Right cardiac atrium (tissue), 5 donors: ENCODE data around the gene ALDH3A1. TPM values are rescaled to one million over a fixed set of nuclear protein-coding genes. Genes with fewer than 3 reads are reported as not detected.

Source experiments
- ATAC-seq, 2 donors: fragments of 200-7000 bp; cut with Tn5 transposase; one replicate each; pipeline versions ENCODE4 v1.8.0 to v1.9.1; 2020; ENCODE audit warnings: moderate library complexity in 2 of 2, mild to moderate bottlenecking in 1 of 2
- DNase-seq, 3 donors: peaks; one replicate each; pipeline ENCODE4 v3.0.0-alpha.2; 2020
- H3K27ac ChIP-seq: one replicate; pipeline ENCODE4 v1.5.1; 2013; ENCODE audit warnings: mild to moderate bottlenecking, low read length, control low read depth, moderate library complexity
- H3K27me3 ChIP-seq: one replicate; pipeline ENCODE4 v1.6.1; 2013; ENCODE audit not compliant: control insufficient read depth, insufficient read depth
- H3K4me1 ChIP-seq: one replicate; pipeline ENCODE4 v1.6.1; 2013; ENCODE audit warnings: low read length; ENCODE audit not compliant: control insufficient read depth, insufficient read depth
- H3K4me3 ChIP-seq: one replicate; pipeline ENCODE4 v1.5.1; 2013; ENCODE audit warnings: low read length, control low read depth
- H3K9me3 ChIP-seq: one replicate; pipeline ENCODE4 v1.6.1; 2013; ENCODE audit warnings: low read length; ENCODE audit not compliant: control insufficient read depth
- whole genome bisulfite sequencing: extraction: QIAGEN DNeasy Blood & Tissue Kit; methylation state at CpG from one replicate; pipeline ENCODE4 v1.1.7; 2013; 5-methylcytosine and 5-hydroxymethylcytosine counted together
- intact Hi-C, 4 donors: fragments of 100-400 bp; cut with DNase I; formaldehyde crosslinking; loops; one replicate each; pipeline versions ENCODE4 v1.11.0 to v1.14.0; 2022 to 2023
- polyA plus RNA-seq: library from polyadenylated mRNA; stranded (reverse); fragments of 200-250 nt; gene quantifications from one replicate; pipeline ENCODE4 v1.2.3, GENCODE V29; 2013
- total RNA-seq, 4 donors: library from RNA; stranded (reverse); fragmentation: NEBNext Ultra II Directional; extraction: Animal tissue kit (Norgen Biotek cat#: 25700); gene quantifications; one replicate each; pipeline ENCODE4 v1.2.1, GENCODE V29; 2021
- donor health status: healthy with polysubstance abuse.
- donor health status: DM: no; HTN: yes; CAD: no.
- donor health status: DM: no; HTN: no; CAD: no.
- donor health status: DM: no; HTN: yes; CAD: no; lungs with severe emphysema.
- donor health status: DM: yes; HTN: yes; CAD: no.

The ALDH3A1 gene
- total and polyA plus RNA-seq, 5 donors = 0.09 to 0.50 (median 0.23) TPM

GRCh38 chr17:19728084-19728495 lies 20.0 kb downstream of the ALDH3A1 start:
- 8% methylated on average over 7 of the region's 7 CpGs for WGBS
- no peak overlapping the region for H3K4me3 ChIP-seq
- peak; percentile 87 to 95 (median 91) for DNase-seq
- ATAC-seq = peak; percentile 79 to 80
- intact Hi-C loops = no loop called here
- H3K4me1 ChIP-seq = peaks cover 8% of the 10 kb centered on the region
- H3K9me3 ChIP-seq = no peaks in the 10 kb centered on the region
- peak overlapping the region; percentile 94 for H3K27ac ChIP-seq
- no peaks in the 10 kb centered on the region for H3K27me3 ChIP-seq

DNA sequence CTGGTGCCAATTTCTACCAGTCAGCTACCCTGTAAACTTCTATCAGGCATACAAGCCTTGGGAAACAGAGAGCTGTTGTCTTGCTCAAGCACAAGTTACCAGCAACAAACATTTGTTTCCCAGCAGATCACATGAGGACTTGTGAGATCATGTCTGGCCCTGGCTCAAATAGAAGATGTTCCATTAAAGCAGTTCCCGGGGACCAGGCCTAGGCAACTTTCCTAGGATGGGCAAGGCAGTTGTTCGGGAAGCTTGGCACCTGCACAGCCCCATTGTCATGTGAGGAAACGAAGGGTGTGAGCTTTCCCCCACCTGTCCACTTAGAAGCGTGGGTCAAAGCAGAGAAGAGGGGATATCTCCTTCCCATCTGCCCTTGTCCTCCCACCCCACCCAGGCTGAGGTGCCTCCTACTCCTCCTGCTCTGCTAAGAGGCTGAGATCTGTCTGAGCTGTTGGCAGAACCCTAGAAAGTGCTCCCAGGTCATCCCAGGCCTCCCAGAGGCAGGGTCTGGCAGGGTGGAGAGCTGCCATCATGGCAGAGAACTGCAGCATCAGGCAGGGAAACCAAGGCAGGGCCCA lies 20.5 kb downstream of the ALDH3A1 start:
- intact Hi-C loops = no loop called here
- Histone ChIP-seq H3K27me3 (no peaks in the 10 kb centered on the region), H3K4me3 (no peak overlapping the region), H3K9me3 (no peaks in the 10 kb centered on the region), H3K27ac (peak overlapping the region; percentile 94), H3K4me1 (peaks cover 8% of the 10 kb centered on the region)
- DNase-seq (peak; percentile 54 to 77 (median 65)), ATAC-seq (peak; percentile 78 to 79)
- WGBS = 30% methylated on average over 4 of the region's 4 CpGs

- H3K4me1 ChIP-seq = peaks cover 8% of the 10 kb centered on the region
- 66% methylated on average over 7 of the region's 7 CpGs for WGBS
- peak overlapping the region; percentile 94 for H3K27ac ChIP-seq
- ATAC-seq (no peak), DNase-seq (no peak)
- no peaks in the 10 kb centered on the region for H3K9me3 ChIP-seq
- no peak overlapping the region for H3K4me3 ChIP-seq
- intact Hi-C loops = no loop called here
- no peaks in the 10 kb centered on the region for H3K27me3 ChIP-seq
Measured at GRCh38 chr17:19726631-19727376, 21.3 kb downstream of the ALDH3A1 start.

- no peak for ATAC-seq
- H3K9me3 ChIP-seq = no peaks in the 10 kb centered on the region
- no peaks in the 10 kb centered on the region for H3K27me3 ChIP-seq
- H3K27ac ChIP-seq = no peak overlapping the region
- no peak for DNase-seq
- intact Hi-C loops = no loop called here
- 94% methylated on average over 5 of the region's 5 CpGs for WGBS
- peaks cover 8% of the 10 kb centered on the region for H3K4me1 ChIP-seq
- no peak overlapping the region for H3K4me3 ChIP-seq
Measured at GRCh38 chr17:19725486-19725885, 22.6 kb downstream of the ALDH3A1 start.

DNA sequence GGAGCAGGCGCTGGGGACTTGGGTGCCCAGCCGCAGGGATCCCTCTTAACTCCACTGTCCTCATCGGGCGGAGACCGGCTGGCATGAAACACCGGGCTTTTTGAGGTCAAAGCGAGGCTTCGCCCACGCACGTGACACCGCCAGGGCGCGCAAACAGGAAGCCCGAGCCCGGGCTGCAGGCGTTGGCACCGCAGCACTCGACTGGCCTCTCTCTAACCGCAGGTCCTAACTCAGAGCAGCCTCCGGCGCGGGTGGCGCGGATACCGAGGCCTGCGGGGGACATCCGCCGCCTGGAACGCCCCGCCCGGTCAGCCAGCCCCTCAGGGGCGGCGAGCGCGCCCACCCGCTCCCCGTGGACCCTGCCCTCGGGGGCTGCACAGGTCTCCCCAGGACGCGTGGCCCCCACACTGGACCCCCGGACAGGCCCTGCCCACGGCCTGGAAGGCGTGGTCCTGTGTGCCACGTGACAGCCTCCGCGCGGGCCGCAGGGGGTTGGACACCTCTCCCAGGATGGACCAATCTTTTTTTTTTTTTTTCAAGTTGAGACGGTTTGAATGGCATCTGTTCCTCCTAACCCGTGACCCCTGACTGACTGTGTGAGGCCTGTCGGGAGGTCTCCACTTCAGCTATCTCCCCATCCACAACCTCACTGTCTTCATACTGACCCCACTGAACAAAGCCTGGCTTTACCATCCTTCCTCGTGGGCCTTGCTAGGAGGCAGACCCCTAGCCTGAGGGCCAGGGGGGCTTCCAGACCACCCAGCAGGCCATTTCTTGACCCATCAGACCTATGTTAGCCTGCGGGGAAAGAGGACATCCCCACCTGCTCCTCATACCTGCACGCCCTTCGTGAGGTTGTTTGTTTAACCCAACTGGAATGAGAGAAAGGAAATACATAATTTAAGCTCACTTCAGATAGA lies 23.3 kb downstream of the ALDH3A1 start:
- DNase-seq (peak; percentile 69 to 89 (median 88)), ATAC-seq (peak; percentile 27 to 39)
- 41% methylated on average over 55 of the region's 55 CpGs for WGBS
- H3K9me3 ChIP-seq = no peaks in the 10 kb centered on the region
- intact Hi-C loops = no loop called here
- H3K27me3 ChIP-seq = no peaks in the 10 kb centered on the region
- H3K4me3 ChIP-seq = peak overlapping the region; percentile 14
- no peak overlapping the region for H3K27ac ChIP-seq
- H3K4me1 ChIP-seq = peaks cover 8% of the 10 kb centered on the region

- H3K27ac ChIP-seq = no peak overlapping the region
- peaks cover 8% of the 10 kb centered on the region for H3K4me1 ChIP-seq
- H3K27me3 ChIP-seq = no peaks in the 10 kb centered on the region
- H3K9me3 ChIP-seq = no peaks in the 10 kb centered on the region
- 100% methylated on average over 1 of the region's 1 CpG for WGBS
- intact Hi-C loops = no loop called here
- DNase-seq (peak in 1 of 3 donors; percentile 2), ATAC-seq (no peak)
- no peak overlapping the region for H3K4me3 ChIP-seq
Measured at GRCh38 chr17:19723964-19724363, 24.1 kb downstream of the ALDH3A1 start.

DNA sequence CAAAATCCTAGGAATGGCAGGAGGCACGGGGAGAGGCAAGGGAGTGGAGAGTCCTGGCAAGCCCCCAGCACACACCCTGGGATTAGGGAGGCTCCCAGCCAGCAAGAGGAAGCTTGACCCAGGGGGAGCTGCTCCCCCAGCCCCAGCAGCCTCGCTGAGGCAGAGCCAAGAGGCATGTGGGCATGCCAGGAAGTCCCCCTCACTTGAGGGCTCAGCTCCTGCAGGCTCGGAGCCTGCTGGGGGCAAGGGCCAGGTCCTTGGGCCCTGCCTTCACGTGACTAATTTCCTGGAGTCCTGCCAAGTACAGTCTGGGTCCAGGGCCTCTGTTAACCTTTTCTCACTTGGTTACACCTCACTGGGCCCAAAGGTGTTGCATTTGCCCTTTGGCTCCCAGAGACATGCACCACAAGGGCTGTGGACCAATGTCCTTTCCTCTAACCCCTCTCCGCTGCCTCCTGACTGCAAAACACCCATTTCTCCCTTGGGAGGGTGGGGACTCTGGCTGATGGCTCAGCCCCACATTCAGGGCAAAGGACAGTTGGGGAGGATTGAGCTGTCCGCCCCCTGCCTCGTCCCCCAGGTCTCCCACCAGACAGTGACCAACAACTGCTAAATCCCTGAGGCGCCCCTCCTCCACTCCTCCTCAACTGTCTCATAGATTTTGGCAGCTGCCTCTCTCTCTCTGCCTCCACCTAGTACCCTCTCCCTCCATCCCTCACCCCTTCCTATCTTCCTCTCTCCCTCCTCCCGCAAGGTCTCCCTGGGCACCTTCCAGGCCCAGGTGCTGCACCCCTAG lies 27.3 kb downstream of the ALDH3A1 start:
- WGBS = 55% methylated on average over 9 of the region's 9 CpGs
- H3K27me3 ChIP-seq = no peaks in the 10 kb centered on the region
- no peak overlapping the region for H3K4me3 ChIP-seq
- no peaks in the 10 kb centered on the region for H3K9me3 ChIP-seq
- DNase-seq (no peak), ATAC-seq (no peak)
- no peak overlapping the region for H3K27ac ChIP-seq
- intact Hi-C loops = no loop called here
- H3K4me1 ChIP-seq = no peaks in the 10 kb centered on the region

GRCh38 chr17:19720210-19720475 lies 28.0 kb downstream of the ALDH3A1 start:
- Histone ChIP-seq H3K4me3 (no peak overlapping the region), H3K27me3 (no peaks in the 10 kb centered on the region), H3K4me1 (no peaks in the 10 kb centered on the region), H3K27ac (no peak overlapping the region), H3K9me3 (no peaks in the 10 kb centered on the region)
- WGBS = 85% methylated on average over 5 of the region's 5 CpGs
- no peak for DNase-seq
- intact Hi-C loops = no loop called here
- no peak for ATAC-seq

DNA sequence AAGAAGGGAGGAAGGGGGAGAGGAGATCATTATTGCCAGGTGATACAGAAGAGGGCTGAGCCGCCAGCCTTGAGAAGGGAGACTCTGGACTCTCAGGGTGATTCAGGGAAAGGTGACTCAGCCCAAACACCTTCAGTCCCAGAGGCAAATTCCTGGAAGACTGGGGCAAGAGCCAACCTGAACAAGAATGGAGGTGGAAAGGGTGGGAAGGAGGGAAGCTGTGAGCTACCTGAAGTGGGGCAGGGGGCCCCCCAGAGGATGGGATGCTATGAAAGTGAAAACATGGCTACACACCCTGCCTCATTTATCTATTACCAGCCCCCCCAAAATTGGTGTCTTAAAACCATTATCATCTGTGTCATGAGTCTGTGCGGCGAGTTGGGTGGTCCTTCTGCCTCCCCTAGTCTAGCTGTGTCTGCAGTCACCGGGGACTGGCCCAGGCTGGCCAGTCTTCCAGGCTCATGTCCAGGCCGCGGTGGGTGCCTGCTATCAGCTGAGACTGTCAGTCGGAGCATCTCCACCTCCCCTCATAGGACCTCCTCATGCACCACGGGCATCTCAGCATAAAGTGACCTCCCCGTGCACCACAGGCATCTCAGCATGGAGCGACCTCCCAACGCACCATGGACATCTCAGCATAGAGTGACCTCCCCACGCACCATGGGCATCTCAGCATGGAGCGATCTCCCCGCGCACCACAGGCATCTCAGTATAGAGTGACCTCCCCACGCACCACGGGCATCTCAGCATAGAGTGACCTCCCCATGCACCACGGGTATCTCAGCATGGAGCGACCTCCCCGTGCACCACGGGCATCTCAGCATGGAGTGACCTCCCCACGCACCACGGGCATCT lies 28.5 kb downstream of the ALDH3A1 start:
- no peak overlapping the region for H3K4me3 ChIP-seq
- no peak overlapping the region for H3K27ac ChIP-seq
- ATAC-seq (no peak), DNase-seq (no peak)
- H3K4me1 ChIP-seq = no peaks in the 10 kb centered on the region
- intact Hi-C loops = no loop called here
- H3K9me3 ChIP-seq = no peaks in the 10 kb centered on the region
- WGBS = 93% methylated on average over 23 of the region's 23 CpGs
- no peaks in the 10 kb centered on the region for H3K27me3 ChIP-seq
